Thyroid gland (tissue), 4 donors: Measurements from ENCODE around the gene CTNNA3. TPM values are rescaled to one million over a fixed set of nuclear protein-coding genes. Genes with fewer than 3 reads are reported as not detected.

Source experiments
- DNase-seq, 2 donors: peaks; one replicate each; pipeline ENCODE4 v3.0.0-alpha.2; 2019
- H3K27ac ChIP-seq, 3 donors: fragments of 200-600 bp; sonication (generic); 1 replicate in 2 of 3; 2 replicates in 1 of 3; pipeline ENCODE4 v1.5.1; 2016 to 2019; ENCODE audit warnings: mild to moderate bottlenecking in 1 of 3, moderate library complexity in 1 of 3
- H3K27me3 ChIP-seq: fragments of 200-600 bp; sonication (generic); one replicate; pipeline ENCODE4 v1.5.1; 2019
- H3K36me3 ChIP-seq, 2 donors: fragments of 200-600 bp; sonication (generic); one replicate each; pipeline ENCODE4 v1.5.1; 2016 to 2019
- H3K4me1 ChIP-seq, 2 donors: fragments of 200-600 bp; sonication (generic); one replicate each; pipeline ENCODE4 v1.5.1; 2017 to 2019
- H3K4me3 ChIP-seq, 3 donors: fragments of 200-600 bp; sonication (generic); replicated peaks in 1 of 3; 1 replicate in 2 of 3; 2 replicates in 1 of 3; pipeline ENCODE4 v1.5.1; 2016; ENCODE audit warnings: mild to moderate bottlenecking in 1 of 3
- H3K9me3 ChIP-seq: fragments of 200-600 bp; sonication (generic); one replicate; pipeline ENCODE4 v1.5.1; 2017
- CTCF ChIP-seq, 6 experiments: fragments of 200-600 bp in 3 of 6; fragments of 450-650 bp in 3 of 6; sonication (generic) in 3 of 6; IDR thresholded peaks; one replicate each; pipeline ENCODE4 v1.5.1; 2016 to 2019; ENCODE audit warnings: antibody characterized with exemption in 6 of 6, mild to moderate bottlenecking in 2 of 6, inconsistent platforms in 1 of 6, moderate library complexity in 1 of 6
- POLR2A ChIP-seq, 2 donors: fragments of 450-650 bp; IDR thresholded peaks; one replicate each; pipeline ENCODE4 v1.6.1; 2017; ENCODE audit warnings: antibody characterized with exemption in 2 of 2, mild to moderate bottlenecking in 2 of 2, moderate library complexity in 1 of 2
- WGBS, 2 donors: methylation state at CpG; one replicate each; pipeline ENCODE4 v1.1.5; 2017; 5-methylcytosine and 5-hydroxymethylcytosine counted together
- intact Hi-C: fragments of 100-400 bp; cut with DNase I; formaldehyde crosslinking; loops from one replicate; pipeline ENCODE4 v1.15.1; 2023
- total RNA-seq, 4 donors: library from RNA; depleted of rRNA; stranded (reverse); fragments of >200 nt; gene quantifications; one replicate each; pipeline ENCODE4 v1.2.3, GENCODE V29; 2016

CTNNA3 gene
- total RNA-seq, 4 donors from 2014 or later: 0.11 to 0.79 (median 0.13) TPM; not detected in 1

GRCh38 chr10:66717231-66717981, 978.6 kb downstream of the CTNNA3 start:
- no peaks in the 10 kb centered on the region for H3K9me3 ChIP-seq
- no peak overlapping the region for H3K27ac ChIP-seq
- TF ChIP-seq POLR2A (IDR thresholded peaks at IDR 0.05) (no peak), CTCF (IDR thresholded peaks at IDR 0.05) (no peak)
- intact Hi-C loops: no loop called here
- H3K4me3 ChIP-seq: no peak overlapping the region
- WGBS, 2 donors: 77 to 82% methylated on average over 8 of the region's 8 CpGs
- H3K36me3 ChIP-seq: no peaks in the 10 kb centered on the region
- no peak for DNase-seq
- H3K4me1 ChIP-seq: no peaks in the 10 kb centered on the region
- no peaks in the 10 kb centered on the region for H3K27me3 ChIP-seq

GRCh38 chr10:66714741-66715140, 981.3 kb downstream of the CTNNA3 start:
- H3K4me3 ChIP-seq: no peak overlapping the region
- intact Hi-C loops: no loop called here
- TF ChIP-seq POLR2A (IDR thresholded peaks at IDR 0.05) (no peak), CTCF (IDR thresholded peaks at IDR 0.05) (no peak)
- H3K4me1 ChIP-seq: no peaks in the 10 kb centered on the region
- no peaks in the 10 kb centered on the region for H3K36me3 ChIP-seq
- H3K9me3 ChIP-seq: no peaks in the 10 kb centered on the region
- 48 to 63% methylated on average over 1 of the region's 1 CpG for WGBS, 2 donors
- no peak for DNase-seq
- H3K27ac ChIP-seq: no peak overlapping the region
- no peaks in the 10 kb centered on the region for H3K27me3 ChIP-seq

GRCh38 chr10:66713387-66713786, 982.6 kb downstream of the CTNNA3 start:
- Histone ChIP-seq H3K27ac (no peak overlapping the region), H3K4me1 (no peaks in the 10 kb centered on the region), H3K27me3 (no peaks in the 10 kb centered on the region), H3K9me3 (no peaks in the 10 kb centered on the region), H3K36me3 (no peaks in the 10 kb centered on the region), H3K4me3 (no peak overlapping the region)
- no peak for TF ChIP-seq CTCF (IDR thresholded peaks at IDR 0.05)
- no peak for TF ChIP-seq POLR2A (IDR thresholded peaks at IDR 0.05)
- DNase-seq: no peak
- WGBS, 2 donors: 85 to 88% methylated on average over 1 of the region's 1 CpG
- intact Hi-C loops: no loop called here

GRCh38 chr10:66698069-66698468, 997.9 kb downstream of the CTNNA3 start:
- TF ChIP-seq CTCF (IDR thresholded peaks at IDR 0.05) (no peak), POLR2A (IDR thresholded peaks at IDR 0.05) (no peak)
- 95 to 100% methylated on average over 1 of the region's 1 CpG for WGBS, 2 donors
- Histone ChIP-seq H3K27ac (no peak overlapping the region), H3K9me3 (no peaks in the 10 kb centered on the region), H3K36me3 (no peaks in the 10 kb centered on the region), H3K27me3 (no peaks in the 10 kb centered on the region), H3K4me1 (no peaks in the 10 kb centered on the region), H3K4me3 (no peak overlapping the region)
- intact Hi-C loops: no loop called here
- DNase-seq: no peak

- Histone ChIP-seq H3K9me3 (no peaks in the 10 kb centered on the region), H3K4me1 (no peaks in the 10 kb centered on the region), H3K4me3 (no peak overlapping the region), H3K36me3 (no peaks in the 10 kb centered on the region), H3K27me3 (no peaks in the 10 kb centered on the region), H3K27ac (no peak overlapping the region)
- intact Hi-C loops: no loop called here
- WGBS, 2 donors: 86 to 87% methylated on average over 1 of the region's 1 CpG
- DNase-seq: no peak
- TF ChIP-seq POLR2A (IDR thresholded peaks at IDR 0.05) (no peak), CTCF (IDR thresholded peaks at IDR 0.05) (no peak)
Observed at GRCh38 chr10:66695046-66695445, 1000.9 kb downstream of the CTNNA3 start.
